Measurements from ENCODE around the gene PLD3.
"Not testable (repeated sequence)": the region's sequence is repeated elsewhere in the genome, so short reads cannot be mapped to it uniquely, and the experiment has no call there.

PLD3 gene

DNA sequence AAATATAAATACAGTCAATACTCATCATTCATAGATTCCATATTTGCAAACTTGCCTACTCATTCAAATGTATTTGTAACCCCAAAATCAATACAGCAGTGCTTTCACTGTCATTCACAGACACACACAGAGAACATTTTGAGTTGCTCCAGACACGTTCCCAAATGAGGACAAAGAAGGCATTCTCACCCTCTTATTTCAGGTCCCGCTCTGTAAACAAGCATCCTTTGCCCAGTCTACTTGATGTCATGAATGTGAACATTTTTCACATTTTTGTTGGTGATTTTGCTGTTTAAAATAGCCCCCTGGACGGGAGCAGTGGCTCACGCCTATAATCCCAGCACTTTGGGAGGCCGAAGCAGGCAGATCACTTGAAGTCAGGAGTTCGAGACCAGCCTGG is 15.8 kb upstream of the PLD3 start:
- peak in 11 of 58 donors; percentile 2 to 57 (median 21) for DNase-seq

DNA sequence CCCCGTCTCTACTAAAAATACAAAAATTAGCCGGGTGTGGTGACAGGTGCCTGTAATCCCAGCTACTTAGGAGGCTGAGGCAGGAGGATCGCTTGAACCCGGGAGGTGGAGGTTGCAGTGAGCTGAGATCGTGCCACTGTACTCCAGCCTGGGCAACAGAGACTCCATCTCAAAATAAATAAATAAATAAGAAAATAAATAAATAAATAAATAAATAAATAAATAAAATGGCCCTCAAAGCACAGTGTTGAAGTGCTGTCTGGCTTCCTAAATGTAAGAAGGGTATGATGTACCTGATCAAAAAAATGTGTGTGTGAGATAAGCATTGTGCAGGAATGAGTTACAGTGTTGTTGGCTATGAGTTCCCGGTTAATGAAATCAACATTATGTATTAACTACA is 15.4 kb upstream of the PLD3 start:
- DNase-seq, result not testable (repeated sequence)

DNA sequence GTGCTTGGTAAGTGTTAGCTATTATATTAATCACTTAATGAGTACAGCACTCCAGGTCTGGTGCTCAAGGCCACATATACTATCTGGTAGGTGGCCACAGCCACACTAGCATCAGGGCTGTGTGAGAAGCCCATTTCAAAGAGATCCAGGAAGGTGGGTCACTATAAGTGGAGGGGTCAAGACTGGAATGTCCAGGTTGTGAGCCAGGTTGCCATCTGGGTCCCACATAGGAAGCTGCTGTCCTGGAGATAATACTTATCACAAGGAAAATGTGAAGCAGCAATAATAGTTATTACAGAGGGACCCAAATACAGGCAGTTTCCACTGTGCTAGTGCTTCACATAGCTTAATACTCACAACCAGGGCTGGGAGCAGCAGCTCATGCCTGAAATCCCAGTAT is 13.4 kb upstream of the PLD3 start:
- DNase-seq, result no peak

DNA sequence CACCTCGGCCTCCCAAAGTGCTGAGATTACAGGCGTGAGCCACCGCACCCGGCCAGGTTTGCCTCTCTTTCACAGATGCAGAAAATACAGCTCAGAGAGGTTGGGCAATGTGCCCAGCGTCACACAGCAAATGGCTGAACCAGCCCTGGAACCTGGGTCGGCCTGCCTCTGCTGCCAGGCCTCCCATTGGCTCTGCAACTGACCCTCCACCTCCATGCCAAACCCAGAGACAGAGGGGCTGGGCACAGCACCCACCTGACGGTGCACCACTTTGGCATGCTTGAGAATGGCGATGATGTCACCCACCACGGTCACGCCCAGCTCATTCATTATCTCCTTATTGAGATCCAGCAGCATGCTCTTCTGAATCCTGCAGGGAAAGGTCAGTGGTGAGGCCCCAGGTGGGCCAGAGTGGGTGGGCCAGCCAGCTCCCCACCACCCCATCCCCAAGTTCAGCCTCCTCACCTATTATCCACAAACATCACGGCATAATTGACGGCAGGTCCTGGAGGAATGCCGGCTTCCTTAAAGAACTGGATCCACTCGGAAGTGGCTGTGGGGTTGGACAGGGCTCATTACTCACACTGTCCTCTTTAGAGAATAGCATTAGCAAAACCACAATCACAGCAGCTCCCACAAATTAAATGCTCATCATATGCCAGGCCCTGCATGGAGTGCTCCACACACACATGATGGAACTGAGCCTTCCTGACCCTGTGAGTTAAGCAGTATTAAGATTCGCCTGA is 12.5 kb upstream of the PLD3 start:
- no peak for DNase-seq

DNA sequence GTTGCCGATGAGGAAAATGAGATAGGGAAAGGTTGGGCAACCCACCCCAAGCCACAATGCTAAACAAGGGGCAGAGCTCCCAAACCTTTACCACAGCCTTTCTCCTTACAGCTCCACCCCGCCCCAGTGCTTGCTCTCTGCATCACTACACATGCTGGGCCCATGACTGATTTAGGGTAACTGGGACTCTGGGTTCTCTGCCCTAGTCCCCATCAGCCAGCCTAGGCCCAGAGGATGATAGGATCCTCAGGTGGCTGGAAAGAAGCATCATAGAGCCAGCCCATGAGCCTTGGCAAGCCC is 11.9 kb upstream of the PLD3 start:
- DNase-seq, result no peak

DNA sequence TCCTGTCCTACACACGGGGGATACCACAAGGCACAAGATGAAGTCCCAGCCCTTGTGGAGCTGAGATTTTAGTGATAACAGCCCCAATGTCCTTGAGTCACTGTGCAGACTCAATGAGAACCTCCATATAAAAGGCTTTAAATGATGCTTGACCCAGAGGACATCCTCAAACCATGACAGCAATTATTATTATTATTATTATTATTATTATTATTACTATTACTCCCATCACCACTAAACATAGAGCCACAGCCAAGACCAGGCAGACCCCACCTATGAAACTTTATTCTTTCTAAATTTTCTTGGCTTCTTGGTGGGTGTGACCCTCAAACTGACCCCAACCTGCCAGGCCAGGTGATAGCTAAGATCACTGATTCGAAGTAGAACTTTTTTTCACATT is 11.4 kb upstream of the PLD3 start:
- DNase-seq, result no peak

DNA sequence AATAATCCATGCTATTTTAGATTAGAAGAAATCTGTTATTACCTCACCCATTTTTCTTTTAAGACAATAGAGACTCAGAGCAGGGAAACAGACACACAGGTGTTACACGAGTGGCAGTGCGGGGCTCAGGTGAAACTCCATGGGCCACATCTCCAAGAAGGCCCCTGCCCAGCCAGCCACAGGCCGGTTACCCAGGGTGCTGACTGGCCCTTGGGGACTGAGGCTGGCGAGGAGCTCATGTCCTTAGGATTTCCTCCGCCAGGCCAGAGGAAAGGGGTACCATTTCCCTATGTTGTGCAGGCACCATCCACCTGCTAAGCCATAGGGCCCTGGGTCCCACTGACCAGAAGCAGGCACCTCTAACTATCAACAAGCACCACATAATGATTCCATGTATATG is 10.9 kb upstream of the PLD3 start:
- DNase-seq, result no peak

DNA sequence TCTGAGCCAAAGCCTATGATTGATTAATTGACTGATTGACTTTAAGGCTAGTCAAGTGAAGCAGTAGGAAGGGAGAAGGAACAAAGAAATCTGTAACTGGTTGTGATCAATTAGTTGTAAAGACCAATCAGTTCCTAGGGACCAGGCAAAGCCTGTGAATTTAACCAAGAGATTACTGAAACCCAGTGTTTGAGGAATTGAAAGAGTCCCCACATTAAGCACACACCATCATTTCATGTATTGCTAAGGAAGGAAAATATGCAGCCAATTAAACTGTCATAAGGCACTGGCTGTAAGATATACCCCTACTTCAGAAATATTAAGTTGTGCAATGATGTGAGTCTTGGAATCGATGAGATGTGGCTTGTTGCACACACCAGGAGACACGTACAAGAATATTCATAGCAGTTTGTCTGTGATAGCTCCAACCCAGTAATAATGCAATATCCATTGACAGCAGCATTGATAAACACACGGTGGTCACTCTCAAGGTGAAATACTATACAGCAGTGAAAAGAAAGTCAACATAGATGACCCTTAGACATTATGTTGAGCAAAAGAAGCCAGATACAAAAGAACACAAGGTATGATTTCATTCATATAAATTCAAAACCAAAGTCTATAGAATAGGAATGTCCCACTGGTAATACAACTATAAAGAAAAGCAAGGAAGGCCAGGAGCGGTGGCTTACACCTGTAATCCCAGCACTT is 9.3 kb upstream of the PLD3 start:
- DNase-seq, result no peak

DNA sequence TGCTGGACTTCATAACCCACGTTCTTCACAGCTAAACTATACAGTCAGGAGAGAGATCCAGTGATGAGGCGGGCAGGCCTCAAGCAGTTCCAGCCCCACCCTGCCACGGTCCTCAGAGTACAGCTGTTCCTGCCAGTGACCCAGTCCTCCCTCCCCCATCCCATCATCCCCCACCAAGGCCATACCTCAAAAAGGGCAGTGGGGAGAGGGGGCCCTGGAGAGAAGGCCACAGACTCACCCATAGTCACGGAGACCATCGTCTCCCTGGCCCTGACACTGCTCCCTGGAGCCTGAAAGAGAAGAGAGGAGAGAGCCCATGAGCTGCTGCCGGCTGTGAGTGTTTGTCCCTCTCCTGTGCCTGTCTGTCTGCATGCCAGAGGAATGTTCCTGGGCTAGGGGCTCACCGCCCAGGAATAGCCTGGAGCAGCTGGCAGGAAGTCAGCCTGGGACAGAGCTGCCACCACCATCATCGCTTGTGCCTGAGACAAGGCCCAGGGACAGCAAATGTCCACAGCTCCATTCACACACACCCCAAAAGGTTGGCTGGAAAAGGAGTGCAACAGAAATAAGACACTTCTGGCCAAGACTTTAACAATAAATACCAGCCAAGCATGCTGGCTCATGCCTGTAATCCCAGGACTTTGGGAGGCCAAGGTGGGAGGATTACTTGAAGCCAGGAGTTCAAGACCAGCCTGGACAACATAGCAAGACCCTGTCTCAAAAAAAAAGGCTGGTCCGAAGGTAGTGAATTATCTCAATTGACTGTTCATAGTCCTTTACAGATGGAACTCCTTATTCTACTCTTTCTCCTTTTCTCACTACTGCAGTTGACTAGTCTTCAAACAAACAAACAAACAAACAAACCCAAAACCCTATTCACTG is 6.7 kb upstream of the PLD3 start:
- peak in 30 of 58 donors; percentile 5 to 54 (median 16) for DNase-seq

DNA sequence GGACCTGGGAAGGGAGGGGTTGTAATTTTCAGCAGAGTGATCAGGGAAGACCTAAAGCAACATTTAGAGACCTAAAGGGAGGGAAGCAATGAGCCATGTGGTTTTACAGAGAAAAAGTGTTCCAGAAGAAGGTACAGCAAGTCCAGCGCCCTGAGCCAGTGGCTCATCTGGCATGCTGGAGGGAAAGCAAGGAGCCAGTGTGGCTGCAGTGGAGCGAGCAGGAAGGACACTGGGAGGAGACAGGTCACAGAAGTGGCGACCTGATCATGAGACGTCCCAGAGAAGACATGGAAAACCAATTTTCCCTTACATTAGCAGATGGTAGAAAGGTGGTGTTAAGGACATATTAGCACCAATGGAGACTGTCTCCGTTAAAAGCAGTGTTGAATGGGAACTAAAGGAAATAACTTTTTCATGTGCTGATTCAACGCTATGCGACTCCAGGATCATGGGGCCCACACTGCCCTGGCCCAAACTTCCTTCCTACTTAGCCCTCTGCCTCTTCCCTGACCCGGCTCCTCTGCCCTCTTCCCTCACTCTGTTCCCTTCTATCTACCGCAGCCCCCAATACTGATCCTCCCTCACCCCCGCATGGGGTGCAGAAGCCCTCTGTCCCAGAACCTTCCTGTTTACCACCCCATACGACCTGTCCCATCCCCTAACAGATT is 5.7 kb upstream of the PLD3 start:
- no peak for DNase-seq

DNA sequence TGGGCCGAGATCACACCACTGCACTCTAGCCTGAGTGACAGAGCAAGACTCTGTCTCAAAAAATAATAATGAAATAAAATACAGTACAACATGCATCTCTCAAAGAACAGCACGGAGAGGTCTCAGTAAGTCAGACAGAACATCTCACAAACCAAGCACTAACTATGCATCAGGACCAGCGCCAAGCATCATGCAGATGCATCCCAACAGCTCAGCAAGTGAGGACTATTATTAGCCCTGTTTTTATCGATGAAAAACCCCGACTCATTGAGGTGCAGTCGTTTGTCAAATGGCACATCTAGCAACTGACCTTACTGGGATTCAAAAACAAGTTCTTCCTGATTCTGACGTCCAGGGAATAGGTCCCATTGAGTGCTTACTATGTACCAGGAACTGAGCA is 4.1 kb upstream of the PLD3 start:
- DNase-seq, result no peak

DNA sequence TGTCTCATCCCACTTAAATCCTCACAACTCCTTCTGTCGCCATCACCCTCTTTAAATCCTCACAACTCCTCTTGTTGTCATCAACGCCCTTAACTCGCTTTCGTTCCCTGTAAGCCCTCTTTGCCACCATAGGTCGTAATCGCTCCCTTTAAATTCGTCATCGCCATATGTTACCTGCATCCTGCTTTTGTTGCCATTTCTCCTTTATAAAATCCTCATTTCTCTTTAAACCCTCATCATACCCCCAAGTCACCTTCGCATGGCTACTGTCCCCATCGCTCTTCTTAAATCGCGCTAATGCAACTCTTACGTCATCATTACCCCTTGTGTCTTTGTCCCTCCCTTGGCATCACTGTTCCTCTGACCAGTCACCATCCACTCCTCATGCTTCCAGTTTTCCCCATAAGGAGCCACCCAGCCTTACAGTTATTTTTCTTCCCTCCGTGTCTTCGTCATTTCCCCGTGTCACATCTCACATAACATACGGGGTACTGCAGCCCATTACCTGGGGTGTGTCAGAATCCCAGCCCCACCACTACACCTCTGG is 539 bp downstream of the PLD3 start:
- DNase-seq, result peak in 12 of 58 donors; percentile 3 to 67 (median 18)

DNA sequence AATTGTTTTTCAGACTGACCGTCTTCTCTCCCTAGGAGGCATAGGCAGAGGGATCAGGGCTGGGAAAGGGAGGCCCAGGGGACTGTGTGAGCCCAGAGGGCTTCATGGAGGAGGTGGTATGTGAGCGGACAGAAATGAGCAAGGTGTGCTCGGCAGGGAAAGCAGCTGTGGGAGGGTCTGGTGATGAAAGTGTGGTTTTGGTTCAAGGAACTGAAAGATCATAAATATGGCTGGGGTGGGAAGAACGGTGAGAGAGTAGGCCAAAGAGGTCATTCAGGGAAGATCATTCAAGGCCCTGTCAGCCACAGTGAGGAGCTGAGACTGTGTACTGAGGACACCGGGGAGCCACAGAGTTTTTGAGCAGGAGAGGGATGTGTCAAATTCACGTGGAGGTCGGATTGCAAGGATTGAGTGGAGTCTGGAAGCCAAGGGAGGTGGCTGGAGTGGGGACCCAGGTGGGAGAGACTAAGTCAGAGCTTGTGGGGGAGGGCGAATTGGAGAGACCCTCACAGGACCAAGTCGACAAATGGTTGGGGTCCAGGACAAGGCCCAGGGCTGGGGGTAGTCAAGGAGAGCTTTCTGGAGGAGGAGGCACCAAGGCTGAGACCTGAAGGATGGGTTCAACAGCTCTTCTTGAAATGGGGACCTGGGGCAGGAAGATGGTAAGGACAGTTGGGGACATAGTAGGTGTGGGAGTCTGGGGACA is 7.6 kb downstream of the PLD3 start:
- no peak for DNase-seq

DNA sequence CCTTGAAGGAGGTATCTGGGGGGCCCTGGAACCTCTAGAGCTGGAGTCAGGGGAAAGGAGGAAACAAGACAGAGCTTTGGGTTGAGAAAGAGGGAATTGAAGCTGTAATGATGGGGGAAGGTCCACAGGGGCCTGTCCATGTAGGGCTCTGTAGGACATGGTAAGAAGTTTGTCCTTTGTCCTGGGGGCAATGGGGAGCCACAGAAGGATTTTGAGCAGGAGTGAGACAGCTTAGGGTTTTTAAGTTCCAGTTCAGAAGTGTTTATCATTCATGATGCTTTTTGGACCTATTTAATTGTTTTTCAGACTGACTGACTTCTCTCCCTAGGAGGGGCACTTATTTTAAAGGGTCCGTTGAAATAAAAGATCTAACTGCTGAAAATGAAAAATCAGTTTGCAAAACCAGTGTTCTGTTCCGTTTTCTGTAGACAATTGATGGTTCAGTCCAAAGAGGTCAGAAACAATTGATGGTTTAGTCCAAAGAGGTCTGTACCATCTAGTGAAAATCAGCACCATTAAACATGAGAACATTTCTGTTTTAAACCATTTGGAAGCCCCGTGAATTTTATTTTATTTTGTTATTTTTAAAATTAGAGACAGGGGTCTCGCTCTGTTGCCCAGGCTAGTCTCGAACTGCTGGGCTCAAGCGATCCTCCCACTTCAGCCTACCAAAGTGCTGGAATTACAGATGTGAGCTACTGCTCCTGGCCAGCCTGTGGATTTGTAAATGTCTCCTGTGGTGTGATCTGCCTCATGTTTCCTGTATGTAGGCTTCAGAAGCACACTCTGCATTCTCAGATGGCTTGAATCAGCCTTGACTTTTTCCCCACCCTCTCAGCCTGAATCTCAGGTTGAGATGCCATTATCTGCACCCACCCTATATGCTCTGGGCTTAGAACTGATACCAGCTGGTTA is 8.4 kb downstream of the PLD3 start:
- no peak for DNase-seq

DNA sequence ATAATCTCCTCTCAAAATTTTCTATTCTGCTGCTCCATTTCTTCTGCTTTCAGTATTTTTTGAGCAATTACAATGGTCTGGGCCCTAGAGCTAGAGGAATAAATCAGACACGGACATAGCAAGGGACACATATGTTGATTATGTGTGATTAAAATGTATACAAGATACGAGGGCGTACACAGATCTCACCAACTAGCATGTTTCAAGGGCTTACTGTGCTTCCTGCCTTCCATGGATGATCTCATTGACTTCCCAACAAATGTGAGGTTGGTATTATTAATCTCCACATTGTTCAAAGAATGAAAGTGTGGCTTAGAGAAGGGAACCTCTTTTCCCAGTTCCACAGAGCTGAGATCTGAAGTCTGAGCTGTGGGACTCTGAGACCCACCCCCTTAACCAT is 9.1 kb downstream of the PLD3 start:
- no peak for DNase-seq

DNA sequence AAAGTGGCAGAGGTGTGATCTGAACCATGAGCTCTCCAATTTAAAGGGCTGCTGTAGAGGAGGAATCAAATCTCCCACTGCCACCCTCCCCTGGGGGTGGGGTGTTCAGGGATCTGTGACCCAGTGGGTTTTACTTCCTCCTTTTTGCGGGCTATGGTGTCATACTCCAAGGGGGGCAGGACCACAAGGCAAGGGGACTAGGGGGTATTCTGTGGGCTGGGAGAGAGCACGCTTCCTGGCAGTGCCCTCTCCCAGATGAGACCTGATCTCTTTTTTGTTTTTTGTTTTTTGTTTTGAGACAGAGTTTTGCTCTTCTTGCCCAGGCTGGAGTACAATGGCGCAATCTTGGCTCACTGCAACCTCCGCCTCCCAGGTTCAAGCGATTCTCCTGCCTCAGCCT is 10.3 kb downstream of the PLD3 start:
- DNase-seq, result peak in 4 of 58 donors; percentile 10 to 23 (median 18)

DNA sequence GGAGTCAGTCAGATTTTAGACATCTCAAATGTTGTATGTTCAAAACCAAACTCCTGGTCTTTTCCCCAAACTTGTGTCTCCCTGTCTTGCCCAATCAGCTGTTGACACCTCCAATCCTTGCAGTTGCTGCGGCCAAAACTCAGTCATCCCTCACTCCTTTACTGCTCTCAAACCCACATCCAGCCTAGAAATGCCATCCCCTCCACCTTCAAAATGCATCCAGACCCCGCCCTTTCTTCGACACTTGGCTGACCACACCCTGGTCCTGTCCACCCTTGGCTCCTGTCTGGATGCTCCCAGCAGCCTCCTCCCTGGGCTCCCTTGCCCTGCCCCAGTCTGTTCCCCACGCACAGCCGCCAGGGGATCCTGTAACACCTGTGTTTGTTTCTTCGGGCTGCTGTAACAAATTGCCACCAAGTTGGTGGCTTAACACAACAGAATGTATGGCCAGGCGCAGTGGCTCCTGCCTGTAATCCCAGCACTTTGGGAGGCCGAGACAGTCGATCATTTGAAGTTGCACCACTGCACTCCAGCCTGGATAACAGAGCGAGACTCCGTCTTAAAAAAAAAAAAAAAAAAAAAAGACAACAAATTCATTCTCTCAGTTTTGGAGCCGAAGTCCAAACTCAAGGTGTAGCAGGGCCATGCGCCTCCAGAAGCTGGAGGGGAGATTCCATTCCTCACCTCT is 11.7 kb downstream of the PLD3 start:
- no peak for DNase-seq

DNA sequence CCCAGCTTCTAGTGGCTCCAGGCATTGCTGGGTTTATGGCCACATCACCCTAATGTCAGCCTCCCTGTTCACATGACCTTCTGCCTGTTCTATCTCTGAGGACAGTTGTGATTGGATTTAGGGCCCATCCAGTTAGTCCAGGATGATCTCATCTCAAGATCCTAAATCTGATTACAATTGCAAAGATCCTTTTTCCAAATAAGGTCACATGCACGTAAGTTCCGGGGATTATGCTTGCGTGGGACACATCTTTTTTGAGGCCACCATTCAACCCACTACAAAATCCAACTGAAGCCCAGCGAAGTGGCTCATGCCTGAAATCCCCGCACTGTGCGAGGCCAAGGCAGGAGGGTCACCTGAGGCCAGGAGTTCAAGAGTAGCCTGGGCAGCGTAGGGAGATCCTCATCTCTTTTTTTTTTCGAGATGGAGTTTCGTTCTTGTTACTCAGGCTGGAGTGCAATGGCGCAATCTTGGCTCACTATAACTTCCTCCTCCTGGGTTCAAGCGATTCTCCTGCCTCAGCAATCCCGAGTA is 12.3 kb downstream of the PLD3 start:
- DNase-seq, result peak in 1 of 58 donors; percentile 23

DNA sequence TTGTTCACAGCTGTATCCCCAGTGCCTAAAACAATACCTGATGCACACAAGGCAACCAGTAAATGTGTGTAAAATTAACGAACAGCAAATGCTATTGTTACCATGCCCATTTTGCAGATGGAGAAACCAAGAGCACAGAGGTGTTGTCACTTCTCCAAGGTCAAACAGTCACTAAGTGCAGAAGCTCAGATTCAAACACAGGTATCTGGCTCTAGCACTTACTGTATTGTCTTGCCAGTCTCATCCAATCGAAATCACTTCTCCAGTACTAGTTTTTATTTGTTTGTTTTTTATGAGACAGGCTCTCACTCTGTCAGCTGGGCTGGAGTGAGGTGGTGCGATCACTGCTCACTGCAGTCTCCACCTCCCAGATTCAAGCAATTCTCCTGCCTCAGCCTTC is 13.7 kb downstream of the PLD3 start:
- DNase-seq, result no peak

Data from anterior cingulate cortex (tissue), 58 donors.